ENCODE results near the gene VIM. TPM values are rescaled to one million over a fixed set of nuclear protein-coding genes. Genes with fewer than 3 reads are reported as not detected.
"Not testable (repeated sequence)": the region's sequence is repeated elsewhere in the genome, so short reads cannot be mapped to it uniquely, and the experiment has no call there.

Gene VIM
- total and polyA plus RNA-seq, 2 experiments from 2014 or later, result 258 to 1,157 TPM

GRCh38 chr10:17257466-17258321 is 29.7 kb downstream of the VIM start:
- H3K4me1 ChIP-seq (ENCODE audit: low read depth), result no peaks in the 10 kb centered on the region
- H3K9me3 ChIP-seq (ENCODE audit: low read depth), result no peaks in the 10 kb centered on the region
- no peak overlapping the region for H3K27ac ChIP-seq
- TF ChIP-seq CTCF (IDR thresholded peaks at IDR 0.05; ENCODE audit: low read depth, low read length), result peak; percentile 77
- DNase-seq (ENCODE audit: low read depth in 1 of 2, low spot score in 1 of 2), result peak; percentile 78 to 87
- no peaks in the 10 kb centered on the region for H3K27me3 ChIP-seq
- no peak overlapping the region for H3K4me3 ChIP-seq
- no peaks in the 10 kb centered on the region for H3K36me3 ChIP-seq

GRCh38 chr10:17262502-17262901 is 34.5 kb downstream of the VIM start:
- Histone ChIP-seq H3K9me3 (ENCODE audit: low read depth) (no peaks in the 10 kb centered on the region), H3K27me3 (no peaks in the 10 kb centered on the region), H3K4me1 (ENCODE audit: low read depth) (no peaks in the 10 kb centered on the region), H3K4me3 (no peak overlapping the region), H3K36me3 (no peaks in the 10 kb centered on the region), H3K27ac (no peak overlapping the region)
- TF ChIP-seq CTCF (IDR thresholded peaks at IDR 0.05; ENCODE audit: low read depth, low read length), result no peak
- DNase-seq (ENCODE audit: low read depth in 1 of 2, low spot score in 1 of 2), result no peak

- no peaks in the 10 kb centered on the region for H3K4me1 ChIP-seq (ENCODE audit: low read depth)
- DNase-seq (ENCODE audit: low read depth in 1 of 2, low spot score in 1 of 2), result no peak
- H3K9me3 ChIP-seq (ENCODE audit: low read depth), result no peaks in the 10 kb centered on the region
- H3K4me3 ChIP-seq, result no peak overlapping the region
- H3K27me3 ChIP-seq, result no peaks in the 10 kb centered on the region
- H3K27ac ChIP-seq, result no peak overlapping the region
- no peak for TF ChIP-seq CTCF (IDR thresholded peaks at IDR 0.05; ENCODE audit: low read depth, low read length)
- H3K36me3 ChIP-seq, result no peaks in the 10 kb centered on the region
Measured at GRCh38 chr10:17263580-17263979, 35.5 kb downstream of the VIM start.

GRCh38 chr10:17265468-17265867 is 37.4 kb downstream of the VIM start:
- H3K27me3 ChIP-seq, result no peaks in the 10 kb centered on the region
- no peaks in the 10 kb centered on the region for H3K9me3 ChIP-seq (ENCODE audit: low read depth)
- no peaks in the 10 kb centered on the region for H3K36me3 ChIP-seq
- no peak for DNase-seq (ENCODE audit: low read depth in 1 of 2, low spot score in 1 of 2)
- no peaks in the 10 kb centered on the region for H3K4me1 ChIP-seq (ENCODE audit: low read depth)
- no peak for TF ChIP-seq CTCF (IDR thresholded peaks at IDR 0.05; ENCODE audit: low read depth, low read length)
- H3K27ac ChIP-seq, result no peak overlapping the region
- no peak overlapping the region for H3K4me3 ChIP-seq

DNA sequence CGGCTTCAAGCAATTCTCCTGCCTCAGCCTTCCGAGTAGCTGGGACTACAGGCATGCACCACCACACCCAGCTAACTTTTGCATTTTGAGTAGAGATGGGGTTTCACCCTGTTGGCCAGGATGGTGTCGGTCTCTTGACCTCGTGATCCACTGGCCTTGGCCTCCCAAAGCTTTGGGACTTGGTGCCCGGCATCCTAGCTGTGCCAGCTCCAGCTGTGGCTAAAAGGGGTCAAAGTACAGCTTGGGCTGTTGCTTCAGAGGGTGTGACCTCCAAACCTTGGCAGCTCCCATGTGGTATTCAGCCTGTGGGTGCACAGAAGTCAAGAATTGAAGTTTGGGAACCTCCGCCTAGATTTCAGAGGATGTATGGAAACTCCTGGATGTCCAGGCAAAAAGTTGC is 38.5 kb downstream of the VIM start:
- DNase-seq (ENCODE audit: low read depth in 1 of 2, low spot score in 1 of 2); H3K9me3 ChIP-seq (ENCODE audit: low read depth); H3K27ac ChIP-seq; H3K4me3 ChIP-seq; H3K4me1 ChIP-seq (ENCODE audit: low read depth); H3K27me3 ChIP-seq; H3K36me3 ChIP-seq: not testable (repeated sequence)

- no peaks in the 10 kb centered on the region for H3K27me3 ChIP-seq
- H3K27ac ChIP-seq, result no peak overlapping the region
- no peaks in the 10 kb centered on the region for H3K4me1 ChIP-seq (ENCODE audit: low read depth)
- H3K36me3 ChIP-seq, result no peaks in the 10 kb centered on the region
- H3K4me3 ChIP-seq, result no peak overlapping the region
- no peak for DNase-seq (ENCODE audit: low read depth in 1 of 2, low spot score in 1 of 2)
- H3K9me3 ChIP-seq (ENCODE audit: low read depth), result no peaks in the 10 kb centered on the region
- TF ChIP-seq CTCF (IDR thresholded peaks at IDR 0.05; ENCODE audit: low read depth, low read length), result no peak
Measured at GRCh38 chr10:17272648-17273047, 44.6 kb downstream of the VIM start.
